HepG2 (cell line): ENCODE results near the gene TMEM185B. TPM values are rescaled to one million over a fixed set of nuclear protein-coding genes. Genes with fewer than 3 reads are reported as not detected.
A peak's percentile ranks its signal among the peaks of the same experiment; 100 is the strongest.

ENCODE experiments used
- ATAC-seq: fragments of 200-7000 bp; cut with Tn5 transposase; 3 replicates; pipeline ENCODE4 v1.9.1; 2020; ENCODE audit warnings: mild to moderate bottlenecking, moderate library complexity
- BruUV-seq: library from RNA; stranded (reverse); fragments of 400-500 nt; replicated peaks from 2 replicates; lab custom pipeline; 2021; lab: Mats Ljungman, UMichigan
- CTCF ChIA-PET: fragments of 300-600 bp; formaldehyde crosslinking; extraction: SDS; loops from one replicate; lab custom pipeline; 2021; ENCODE audit warnings: low total read pairs, inconsistent platforms, low intra/inter-chr PET ratio; lab: Yijun Ruan, JAX
- POLR2A ChIA-PET: fragments of 350-600 bp; sonication (Branson Sonifier 250); formaldehyde crosslinking; loops from one replicate; lab custom pipeline; 2020; ENCODE audit warnings: antibody characterized with exemption, inconsistent platforms; lab: Yijun Ruan, JAX
- DNase-seq: peaks from one replicate; pipeline ENCODE4 v3.0.0-alpha.2; 2015; ENCODE audit warnings: low spot score
- FAIRE-seq: peaks from 3 replicates; lab custom pipeline; 2011; peaks lifted over from hg19 to GRCh38; lab: Jason Lieb, UNC
- H2AFZ ChIP-seq: one replicate; pipeline ENCODE4 v1.6.1; 2011; ENCODE audit warnings: low read length, inconsistent platforms
- H3K27ac ChIP-seq: fragments of 300-600 bp; 3 replicates; pipeline ENCODE4 v1.8.0; 2011; ENCODE audit warnings: mixed run types, mild to moderate bottlenecking, mixed read lengths, low read length, inconsistent platforms; ENCODE audit not compliant: insufficient read depth; ENCODE audit errors: extremely low read length
- H3K27me3 ChIP-seq, 2 experiments: fragments of 200-600 bp in 1 of 2; 2 replicates in 1 of 2; 3 replicates in 1 of 2; pipeline versions ENCODE4 v1.6.0 to v1.8.0; 2011; ENCODE audit warnings: low read length in 2 of 2, mild to moderate bottlenecking in 2 of 2, moderate library complexity in 2 of 2, inconsistent platforms in 1 of 2; ENCODE audit not compliant: insufficient read depth in 2 of 2, control insufficient read depth in 1 of 2
- H3K36me3 ChIP-seq, 2 experiments: fragments of 200-600 bp in 1 of 2; replicated peaks in 1 of 2; 2 replicates in 1 of 2; 3 replicates in 1 of 2; pipeline versions ENCODE4 v1.5.1 to v1.8.0; 2011; ENCODE audit warnings: low read length in 2 of 2, inconsistent platforms in 1 of 2; ENCODE audit not compliant: insufficient read depth in 2 of 2, control insufficient read depth in 1 of 2
- H3K4me1 ChIP-seq: 2 replicates; pipeline ENCODE4 v1.5.1; 2012; ENCODE audit warnings: low read length, inconsistent platforms; ENCODE audit not compliant: insufficient read depth
- H3K4me2 ChIP-seq: 2 replicates; pipeline ENCODE4 v1.6.0; 2011; ENCODE audit warnings: low read depth, low read length, inconsistent platforms
- H3K4me3 ChIP-seq, 3 experiments: fragments of 200-600 bp in 1 of 3; sonication (generic), shearing (Covaris generic) in 1 of 3; replicated peaks in 1 of 3; 2 replicates each; pipeline ENCODE4 v1.5.1; 2011 to 2016; ENCODE audit warnings: low read length in 3 of 3, inconsistent platforms in 2 of 3, low read depth in 2 of 3, mild to moderate bottlenecking in 2 of 3, control low read depth in 1 of 3, mixed read lengths in 1 of 3; ENCODE audit not compliant: insufficient read depth in 1 of 3
- H3K79me2 ChIP-seq: one replicate; pipeline ENCODE4 v1.6.1; 2011; ENCODE audit warnings: low read length, inconsistent platforms; ENCODE audit not compliant: insufficient read depth
- H3K9ac ChIP-seq: 2 replicates; pipeline ENCODE4 v1.6.0; 2011; ENCODE audit warnings: mild to moderate bottlenecking, low read depth, low read length, inconsistent platforms; ENCODE audit not compliant: insufficient read depth
- H3K9me3 ChIP-seq: 2 replicates; pipeline ENCODE4 v1.5.1; 2012; ENCODE audit warnings: mild to moderate bottlenecking, low read length
- H4K20me1 ChIP-seq: 2 replicates; pipeline ENCODE4 v1.6.0; 2011; ENCODE audit warnings: inconsistent platforms, mild to moderate bottlenecking, low read length, moderate library complexity; ENCODE audit not compliant: insufficient read depth
- ARID2 ChIP-seq: sonication (generic); formaldehyde crosslinking; IDR thresholded peaks from 2 replicates; pipeline ENCODE4 v1.8.1; 2022; ENCODE audit warnings: mild to moderate bottlenecking, missing genetic modification reagents, borderline replicate concordance
- ATF7-NPFF ChIP-seq: sonication (generic); formaldehyde crosslinking; IDR thresholded peaks from 2 replicates; pipeline ENCODE4 v1.8.1; 2023; ENCODE audit warnings: mild to moderate bottlenecking, low read depth, missing genetic modification reagents, moderate library complexity
- ATM ChIP-seq: fragments of 450-650 bp; IDR thresholded peaks from 2 replicates; pipeline ENCODE4 v1.7.1; 2017; ENCODE audit warnings: mild to moderate bottlenecking, borderline replicate concordance
- CREM ChIP-seq, 2 experiments: sonication (generic) in 1 of 2; formaldehyde crosslinking in 1 of 2; IDR thresholded peaks; 2 replicates each; pipeline versions ENCODE4 v1.4.0 to v1.6.1; 2016 to 2020; ENCODE audit warnings: antibody characterized with exemption in 1 of 2, mild to moderate bottlenecking in 1 of 2, missing genetic modification reagents in 1 of 2
- DPF2 ChIP-seq: sonication (generic); formaldehyde crosslinking; IDR thresholded peaks from 2 replicates; pipeline ENCODE4 v1.4.0; 2020; ENCODE audit warnings: mild to moderate bottlenecking, low read depth, missing genetic modification reagents, borderline replicate concordance
- FOSL1 ChIP-seq: sonication (generic); formaldehyde crosslinking; IDR thresholded peaks from 2 replicates; pipeline ENCODE4 v1.9.0; 2021; ENCODE audit warnings: missing genetic modification reagents, borderline replicate concordance
- FOXP1 ChIP-seq, 2 experiments: fragments of 450-650 bp in 1 of 2; IDR thresholded peaks; 2 replicates each; pipeline ENCODE4 v1.6.1; 2017 to 2018; ENCODE audit warnings: antibody characterized with exemption in 1 of 2
- GATAD2A ChIP-seq: IDR thresholded peaks from 2 replicates; pipeline ENCODE4 v1.6.1; 2016
- GZF1 ChIP-seq: sonication (generic); formaldehyde crosslinking; IDR thresholded peaks from 2 replicates; pipeline ENCODE4 v1.5.1; 2020; ENCODE audit warnings: mild to moderate bottlenecking, missing genetic modification reagents
- HDAC1 ChIP-seq: sonication (generic); formaldehyde crosslinking; IDR thresholded peaks from 2 replicates; pipeline ENCODE4 v1.5.1; 2020; ENCODE audit warnings: mild to moderate bottlenecking, missing genetic modification reagents
- KDM5B ChIP-seq: sonication (generic); formaldehyde crosslinking; IDR thresholded peaks from 2 replicates; pipeline ENCODE4 v1.4.0; 2020; ENCODE audit warnings: missing genetic modification reagents, mild to moderate bottlenecking, borderline replicate concordance
- NKX3-1 ChIP-seq: sonication (generic); formaldehyde crosslinking; IDR thresholded peaks from 2 replicates; pipeline ENCODE4 v1.5.0; 2020; ENCODE audit warnings: missing genetic modification reagents
- NR2F2 ChIP-seq: IDR thresholded peaks from 2 replicates; pipeline ENCODE4 v1.6.1; 2012; ENCODE audit warnings: low read depth, inconsistent platforms, borderline replicate concordance
- PCBP2 ChIP-seq: fragments of 200-400 bp; formaldehyde crosslinking; optimal IDR thresholded peaks from 2 replicates; pipeline ENCODE3; 2018; ENCODE audit warnings: low read length, low read depth; ENCODE audit not compliant: poor library complexity, severe bottlenecking
- SMAD3 ChIP-seq: sonication (generic); formaldehyde crosslinking; IDR thresholded peaks from 2 replicates; pipeline ENCODE4 v1.4.0; 2020; ENCODE audit warnings: missing genetic modification reagents
- SMC3 ChIP-seq: IDR thresholded peaks from 2 replicates; pipeline ENCODE4 v1.6.1; 2011; ENCODE audit warnings: low read length, improper control_type of control experiment
- TCF7 ChIP-seq: sonication (generic); IDR thresholded peaks from 2 replicates; pipeline ENCODE4 v1.6.1; 2016; ENCODE audit warnings: antibody characterized with exemption, low read depth
- ZBTB3 ChIP-seq: sonication (generic); formaldehyde crosslinking; IDR thresholded peaks from 2 replicates; pipeline ENCODE4 v1.4.0; 2020; ENCODE audit warnings: low read depth, mild to moderate bottlenecking, moderate library complexity, missing genetic modification reagents, borderline replicate concordance
- ZNF446 ChIP-seq: sonication (generic); formaldehyde crosslinking; IDR thresholded peaks from 2 replicates; pipeline ENCODE4 v1.5.0; 2020; ENCODE audit warnings: mild to moderate bottlenecking, missing genetic modification reagents
- ZNF530 ChIP-seq: sonication (generic); formaldehyde crosslinking; IDR thresholded peaks from 2 replicates; pipeline ENCODE4 v1.5.0; 2020; ENCODE audit warnings: low read depth, mild to moderate bottlenecking, missing genetic modification reagents
- ZNF556 ChIP-seq: sonication (generic); formaldehyde crosslinking; IDR thresholded peaks from 2 replicates; pipeline ENCODE4 v1.4.0; 2020; ENCODE audit warnings: mild to moderate bottlenecking, missing genetic modification reagents, borderline replicate concordance
- ZNF572 ChIP-seq: sonication (generic); formaldehyde crosslinking; IDR thresholded peaks from 2 replicates; pipeline ENCODE4 v1.5.1; 2020; ENCODE audit warnings: mild to moderate bottlenecking, missing genetic modification reagents
- WGBS: methylation state at CpG from one replicate; pipeline ENCODE4 v1.1.6; 2017; ENCODE audit warnings: low lambda C conversion rate; 5-methylcytosine and 5-hydroxymethylcytosine counted together
- in situ Hi-C: cut with HindIII; loops from 2 replicates; pipeline ENCODE4 v1.10.0; 2017; ENCODE audit warnings: low pct_unique_long_range_greater_than_20kb; ENCODE audit not compliant: extremely low pct_ligation_motif_present
- intact Hi-C: fragments of 100-400 bp; cut with micrococcal nuclease; formaldehyde crosslinking; loops from one replicate; pipeline ENCODE4 v1.10.0; 2022; ENCODE audit not compliant: unreplicated experiment
- polyA plus RNA-seq, 8 experiments: library from polyadenylated mRNA; depleted of rRNA in 3 of 8; stranded (reverse) in 7 of 8; unstranded in 1 of 8; fragments of >200 nt; fragmentation: Illumina TruSeq in 4 of 8; extraction: Trizol in 4 of 8; gene quantifications; 2 replicates each; pipeline versions ENCODE4 v1.2.1 to v1.2.3, GENCODE V29; 2011 to 2016; ENCODE audit warnings: low read depth in 4 of 8, missing spikeins in 1 of 8, mixed read lengths in 1 of 8; ENCODE audit not compliant: insufficient read depth in 1 of 8
- total RNA-seq, 5 experiments: library from RNA; depleted of rRNA; stranded (reverse); fragments of >200 nt; fragmentation: Illumina TruSeq; extraction: Trizol; gene quantifications; 2 replicates each; pipeline ENCODE4 v1.2.3, GENCODE V29; 2016; ENCODE audit warnings: low read depth in 1 of 5
- TF ChIP-seq, protein P1 (sequence below): sonication (generic); formaldehyde crosslinking; IDR thresholded peaks from 2 replicates; pipeline ENCODE4 v1.4.0; 2020; ENCODE audit warnings: mild to moderate bottlenecking, missing genetic modification reagents
- TF ChIP-seq, protein P2 (sequence below): sonication (generic); formaldehyde crosslinking; IDR thresholded peaks from 2 replicates; pipeline ENCODE4 v1.5.1; 2020; ENCODE audit warnings: missing genetic modification reagents, mild to moderate bottlenecking, borderline replicate concordance

The TMEM185B gene
- total and polyA plus RNA-seq, 2 of the 13 experiments (the other 11 are each of a cell fraction or from before 2014, with no cell fraction given) = 5.6 to 7.0 TPM

DNA sequence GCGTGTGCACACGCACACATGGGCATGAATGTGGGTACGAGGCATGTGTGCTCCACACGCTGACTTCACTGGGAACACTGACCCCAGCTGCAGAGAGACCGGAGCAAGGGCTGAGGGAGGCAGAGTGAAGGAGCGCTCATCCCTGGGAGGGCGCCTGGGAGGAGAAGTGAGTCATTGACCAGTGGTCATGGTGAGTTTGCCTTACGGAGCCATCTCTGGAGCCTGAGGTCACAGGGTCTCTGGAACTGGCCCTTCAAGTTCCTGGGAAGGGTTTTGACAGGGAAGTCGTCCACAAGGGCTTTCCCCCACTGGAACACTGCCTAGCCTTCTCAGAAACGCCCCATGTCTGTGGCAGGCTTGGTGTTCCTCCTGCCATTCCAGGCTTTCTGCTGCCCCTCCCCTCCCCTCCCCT lies 14.3 kb upstream of the TMEM185B start:
- Histone ChIP-seq H3K4me2 (peak overlapping the region; percentile 20; the same call in 1 of the 2 replicates), H3K36me3 (no peaks in the 10 kb centered on the region), H3K9me3 (no peaks in the 10 kb centered on the region), H4K20me1 (no peaks in the 10 kb centered on the region), H3K4me1 (peaks cover 54% of the 10 kb centered on the region), H3K27ac (no peak overlapping the region), H3K4me3 (no peak overlapping the region; a peak in 1 of 6 replicates), H3K79me2 (no peaks in the 10 kb centered on the region), H3K9ac (no peak overlapping the region), H2AFZ (no peak overlapping the region), H3K27me3 (peaks cover 4 to 10% of the 10 kb centered on the region in 2 experiments; a peak in 4 of 5 replicates)
- ChIA-PET POLR2A (interaction anchor here (1.1 kb wide), 1 partner anchor 14 kb away, joined by 3 read pairs; the partner anchor contains the start of gene TMEM185B), CTCF (no interaction called here)
- DNase-seq (no peak), FAIRE-seq (no peak), ATAC-seq (peak; percentile 2; the same call in 1 of the 3 replicates)
- in situ Hi-C loops (no loop called here), intact Hi-C loops (loop anchor here (5.0 kb wide), 1 partner anchor 510 kb away; no protein-coding TSS in a partner anchor)
- BruUV-seq = no TSS peak
- 30% methylated on average over 9 of the region's 10 CpGs for WGBS
- TF ChIP-seq SMAD3 (CRISPR knock-in tag) (no peak), GATAD2A (CRISPR knock-in tag) (no peak), PCBP2 (peak; percentile 86), ATM (no peak), NKX3-1 (no peak), NR2F2 (no peak), GZF1 (CRISPR knock-in tag) (no peak), ZNF556 (CRISPR knock-in tag) (no peak), ATF7-NPFF (CRISPR knock-in tag) (no peak), ZBTB3 (CRISPR knock-in tag) (no peak), HDAC1 (CRISPR knock-in tag) (no peak), ZNF572 (CRISPR knock-in tag) (no peak), FOSL1 (0 out of 2 replicates have a peak, but pooled peaks have one; percentile 25), TCF7 (no peak), ZNF530 (CRISPR knock-in tag) (no peak), ZNF446 (CRISPR knock-in tag) (no peak), KDM5B (peak; percentile 25; the same call in 1 of the 2 replicates), DPF2 (no peak), ARID2 (CRISPR knock-in tag) (no peak), CREM (IDR thresholded peaks at IDR 0.05) (no peak), CREM (CRISPR knock-in tag; IDR thresholded peaks at IDR 0.05) (no peak), FOXP1 (IDR thresholded peaks at IDR 0.05) (no peak), FOXP1 (CRISPR knock-in tag; IDR thresholded peaks at IDR 0.05) (no peak), SMC3 (no peak)
- TF ChIP-seq, protein P1, sequence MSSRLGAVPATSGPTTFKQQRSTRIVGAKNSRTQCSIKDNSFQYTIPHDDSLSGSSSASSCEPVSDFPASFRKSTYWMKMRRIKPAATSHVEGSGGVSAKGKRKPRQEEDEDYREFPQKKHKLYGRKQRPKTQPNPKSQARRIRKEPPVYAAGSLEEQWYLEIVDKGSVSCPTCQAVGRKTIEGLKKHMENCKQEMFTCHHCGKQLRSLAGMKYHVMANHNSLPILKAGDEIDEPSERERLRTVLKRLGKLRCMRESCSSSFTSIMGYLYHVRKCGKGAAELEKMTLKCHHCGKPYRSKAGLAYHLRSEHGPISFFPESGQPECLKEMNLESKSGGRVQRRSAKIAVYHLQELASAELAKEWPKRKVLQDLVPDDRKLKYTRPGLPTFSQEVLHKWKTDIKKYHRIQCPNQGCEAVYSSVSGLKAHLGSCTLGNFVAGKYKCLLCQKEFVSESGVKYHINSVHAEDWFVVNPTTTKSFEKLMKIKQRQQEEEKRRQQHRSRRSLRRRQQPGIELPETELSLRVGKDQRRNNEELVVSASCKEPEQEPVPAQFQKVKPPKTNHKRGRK = no peak
- TF ChIP-seq, protein P2, sequence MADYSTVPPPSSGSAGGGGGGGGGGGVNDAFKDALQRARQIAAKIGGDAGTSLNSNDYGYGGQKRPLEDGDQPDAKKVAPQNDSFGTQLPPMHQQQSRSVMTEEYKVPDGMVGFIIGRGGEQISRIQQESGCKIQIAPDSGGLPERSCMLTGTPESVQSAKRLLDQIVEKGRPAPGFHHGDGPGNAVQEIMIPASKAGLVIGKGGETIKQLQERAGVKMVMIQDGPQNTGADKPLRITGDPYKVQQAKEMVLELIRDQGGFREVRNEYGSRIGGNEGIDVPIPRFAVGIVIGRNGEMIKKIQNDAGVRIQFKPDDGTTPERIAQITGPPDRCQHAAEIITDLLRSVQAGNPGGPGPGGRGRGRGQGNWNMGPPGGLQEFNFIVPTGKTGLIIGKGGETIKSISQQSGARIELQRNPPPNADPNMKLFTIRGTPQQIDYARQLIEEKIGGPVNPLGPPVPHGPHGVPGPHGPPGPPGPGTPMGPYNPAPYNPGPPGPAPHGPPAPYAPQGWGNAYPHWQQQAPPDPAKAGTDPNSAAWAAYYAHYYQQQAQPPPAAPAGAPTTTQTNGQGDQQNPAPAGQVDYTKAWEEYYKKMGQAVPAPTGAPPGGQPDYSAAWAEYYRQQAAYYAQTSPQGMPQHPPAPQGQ (CRISPR knock-in tag) = no peak
